Effector memory CD4-positive, alpha-beta T cell (primary cell): ENCODE measurements around the gene CYP4F2.
"Not testable (repeated sequence)": the region's sequence is repeated elsewhere in the genome, so short reads cannot be mapped to it uniquely, and the experiment has no call there.

Experiments
- DNase-seq, 3 donors: peaks; one replicate each; pipeline ENCODE4 v3.0.0-alpha.2; 2020
- H3K27ac ChIP-seq: 2 replicates; pipeline ENCODE4 v1.7.0; 2013; ENCODE audit warnings: mild to moderate bottlenecking, low read length, moderate library complexity; ENCODE audit not compliant: insufficient read depth, poor library complexity, severe bottlenecking
- H3K27me3 ChIP-seq: replicated peaks from 2 replicates; pipeline ENCODE4 v1.7.0; 2013; ENCODE audit warnings: mild to moderate bottlenecking, low read length; ENCODE audit not compliant: insufficient read depth, control insufficient read depth, poor library complexity, severe bottlenecking
- H3K36me3 ChIP-seq: 2 replicates; pipeline ENCODE4 v1.7.0; 2013; ENCODE audit warnings: mild to moderate bottlenecking, low read length, moderate library complexity; ENCODE audit not compliant: control insufficient read depth, insufficient read depth
- H3K4me1 ChIP-seq: 2 replicates; pipeline ENCODE4 v1.7.0; 2013; ENCODE audit warnings: low read length, mild to moderate bottlenecking; ENCODE audit not compliant: control insufficient read depth, insufficient read depth, poor library complexity, severe bottlenecking
- H3K4me3 ChIP-seq: 2 replicates; pipeline ENCODE4 v1.7.0; 2013; ENCODE audit warnings: low read length, low read depth, mild to moderate bottlenecking; ENCODE audit not compliant: insufficient read depth, poor library complexity, severe bottlenecking
- H3K9me3 ChIP-seq: 2 replicates; pipeline ENCODE4 v1.7.0; 2013; ENCODE audit warnings: mild to moderate bottlenecking, low read length, moderate library complexity; ENCODE audit not compliant: control insufficient read depth

CYP4F2 gene

GRCh38 chr19:15864824-15865223 lies 33.0 kb downstream of the CYP4F2 start:
- no peaks in the 10 kb centered on the region for H3K9me3 ChIP-seq
- no peak overlapping the region for H3K4me3 ChIP-seq
- H3K4me1 ChIP-seq: no peaks in the 10 kb centered on the region
- no peaks in the 10 kb centered on the region for H3K36me3 ChIP-seq
- DNase-seq: no peak
- peaks cover 3% of the 10 kb centered on the region for H3K27me3 ChIP-seq
- H3K27ac ChIP-seq: no peak overlapping the region

GRCh38 chr19:15863272-15863671 lies 34.6 kb downstream of the CYP4F2 start:
- H3K36me3 ChIP-seq: no peaks in the 10 kb centered on the region
- peaks cover 3% of the 10 kb centered on the region for H3K27me3 ChIP-seq
- H3K9me3 ChIP-seq: no peaks in the 10 kb centered on the region
- H3K4me3 ChIP-seq: no peak overlapping the region
- H3K27ac ChIP-seq: no peak overlapping the region
- no peaks in the 10 kb centered on the region for H3K4me1 ChIP-seq
- no peak for DNase-seq

- H3K4me3 ChIP-seq: no peak overlapping the region
- H3K27me3 ChIP-seq: peaks cover 3% of the 10 kb centered on the region
- no peaks in the 10 kb centered on the region for H3K4me1 ChIP-seq
- no peaks in the 10 kb centered on the region for H3K36me3 ChIP-seq
- no peaks in the 10 kb centered on the region for H3K9me3 ChIP-seq
- no peak overlapping the region for H3K27ac ChIP-seq
- DNase-seq: no peak
These were observed 35.4 kb downstream of the CYP4F2 start for GRCh38 chr19:15862444-15862843.

- Histone ChIP-seq H3K27me3 (peaks cover 3% of the 10 kb centered on the region), H3K9me3 (no peaks in the 10 kb centered on the region), H3K27ac (no peak overlapping the region), H3K4me1 (no peaks in the 10 kb centered on the region), H3K4me3 (no peak overlapping the region), H3K36me3 (no peaks in the 10 kb centered on the region)
- no peak for DNase-seq
These were observed 37.4 kb downstream of the CYP4F2 start for GRCh38 chr19:15860522-15860921.

- H3K27me3 ChIP-seq: peaks cover 3% of the 10 kb centered on the region
These were observed 38.7 kb downstream of the CYP4F2 start for GRCh38 chr19:15859187-15859586.

GRCh38 chr19:15850385-15850784 lies 47.5 kb downstream of the CYP4F2 start:
- Histone ChIP-seq H3K9me3 (no peaks in the 10 kb centered on the region), H3K27ac (no peak overlapping the region)
- no peak for DNase-seq

More at GRCh38 chr19:15859187-15859586, 38.7 kb downstream of the CYP4F2 start:
- Histone ChIP-seq H3K27ac (no peak overlapping the region), H3K36me3 (no peaks in the 10 kb centered on the region), H3K4me1 (no peaks in the 10 kb centered on the region), H3K4me3 (no peak overlapping the region), H3K9me3 (no peaks in the 10 kb centered on the region)
- no peak for DNase-seq

GRCh38 chr19:15846923-15847322 lies 51.0 kb downstream of the CYP4F2 start:
- H3K27me3 ChIP-seq: no peaks in the 10 kb centered on the region
- H3K9me3 ChIP-seq: no peaks in the 10 kb centered on the region
- no peaks in the 10 kb centered on the region for H3K36me3 ChIP-seq
- no peak overlapping the region for H3K27ac ChIP-seq
- DNase-seq: no peak
- no peak overlapping the region for H3K4me3 ChIP-seq
- H3K4me1 ChIP-seq: peaks cover 27% of the 10 kb centered on the region

More at GRCh38 chr19:15850385-15850784, 47.5 kb downstream of the CYP4F2 start:
- Histone ChIP-seq H3K27me3 (no peaks in the 10 kb centered on the region), H3K4me1 (peaks cover 9% of the 10 kb centered on the region), H3K4me3 (no peak overlapping the region), H3K36me3 (no peaks in the 10 kb centered on the region)

- peaks cover 27% of the 10 kb centered on the region for H3K4me1 ChIP-seq
- H3K36me3 ChIP-seq, H3K27me3 ChIP-seq, DNase-seq, H3K9me3 ChIP-seq, H3K27ac ChIP-seq, H3K4me3 ChIP-seq: not testable (repeated sequence)
These were observed 54.0 kb downstream of the CYP4F2 start for GRCh38 chr19:15843894-15844222.

- no peak overlapping the region for H3K27ac ChIP-seq
- DNase-seq: no peak
- H3K27me3 ChIP-seq: no peaks in the 10 kb centered on the region
- H3K36me3 ChIP-seq: no peaks in the 10 kb centered on the region
- H3K4me3 ChIP-seq: no peak overlapping the region
- no peaks in the 10 kb centered on the region for H3K9me3 ChIP-seq
- peaks cover 27% of the 10 kb centered on the region for H3K4me1 ChIP-seq
These were observed 54.5 kb downstream of the CYP4F2 start for GRCh38 chr19:15843203-15843893.

GRCh38 chr19:15841875-15842569 lies 55.9 kb downstream of the CYP4F2 start:
- no peak for DNase-seq
- no peaks in the 10 kb centered on the region for H3K9me3 ChIP-seq

More at GRCh38 chr19:15841875-15842569, 55.9 kb downstream of the CYP4F2 start:
- H3K27me3 ChIP-seq: no peaks in the 10 kb centered on the region
- H3K36me3 ChIP-seq: no peaks in the 10 kb centered on the region
- H3K4me3 ChIP-seq: no peak overlapping the region
- H3K4me1 ChIP-seq: peaks cover 27% of the 10 kb centered on the region
- H3K27ac ChIP-seq: no peak overlapping the region
